Measurements from ENCODE around the gene OR2H2.

The OR2H2 gene

GRCh38 chr6:29593199-29593855 lies 8.4 kb downstream of the OR2H2 start:
- no peak for DNase-seq

- no peak for DNase-seq
Measured at GRCh38 chr6:29596381-29596900, 11.5 kb downstream of the OR2H2 start.

DNA sequence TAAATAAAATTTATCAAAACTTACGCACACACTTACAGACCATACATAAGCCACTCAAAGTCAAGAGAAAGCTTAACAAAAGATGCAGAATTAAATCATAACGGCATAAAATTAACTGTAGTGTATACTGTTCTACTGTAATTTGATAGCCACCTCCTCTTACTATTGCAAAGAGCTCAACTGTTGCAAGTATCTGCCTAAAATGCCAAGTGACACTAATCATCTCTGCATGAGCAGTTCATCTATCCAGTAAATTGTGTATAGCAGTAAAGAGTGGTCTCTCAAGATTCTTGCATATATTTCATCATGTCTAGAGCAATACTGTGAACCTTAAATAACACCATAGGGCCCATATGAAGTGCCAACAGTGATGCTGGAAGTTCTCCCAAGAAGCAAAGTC lies 12.3 kb downstream of the OR2H2 start:
- no peak for DNase-seq

GRCh38 chr6:29598172-29598747 lies 13.3 kb downstream of the OR2H2 start:
- no peak for DNase-seq

DNA sequence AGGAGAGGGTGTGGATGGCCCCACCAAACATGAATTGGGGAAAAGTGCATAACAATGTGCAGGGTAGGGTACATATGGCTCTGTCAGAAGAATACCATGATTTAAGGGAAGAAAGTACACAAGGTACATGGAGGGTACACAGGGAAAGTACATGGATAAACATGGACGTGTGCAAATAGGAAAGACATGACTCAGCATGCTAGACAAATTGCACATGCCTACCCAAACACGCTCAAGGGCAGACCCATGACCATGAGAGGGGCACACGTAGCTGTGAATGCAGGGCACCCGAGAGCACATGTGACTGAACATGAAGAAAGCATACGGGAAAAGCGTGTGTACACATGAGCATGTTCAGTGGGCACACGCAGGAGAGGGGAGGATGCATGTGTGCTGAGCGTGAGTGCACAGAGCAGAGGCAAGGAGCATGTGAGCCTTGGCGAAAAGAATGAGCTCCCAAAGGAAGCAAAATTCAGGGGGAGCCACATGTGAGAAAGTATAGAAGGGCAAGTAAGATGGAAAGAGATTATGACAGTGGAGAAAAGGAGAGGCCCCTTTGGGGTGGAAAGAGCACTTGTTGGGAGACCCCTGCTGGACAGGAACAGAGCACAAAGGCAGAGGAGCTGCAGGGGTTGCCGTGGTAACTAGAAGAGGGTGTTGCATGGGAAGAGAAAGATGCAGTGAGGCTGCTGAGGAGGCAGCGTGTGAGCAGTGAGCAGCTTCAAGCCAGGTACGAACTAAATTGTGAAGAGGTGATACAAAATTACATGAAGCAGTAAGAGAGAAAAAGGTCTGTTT lies 17.8 kb downstream of the OR2H2 start:
- DNase-seq, result no peak

GRCh38 chr6:29603456-29603855 lies 18.5 kb downstream of the OR2H2 start:
- DNase-seq, result no peak

GRCh38 chr6:29603930-29604329 lies 19.0 kb downstream of the OR2H2 start:
- no peak for DNase-seq

DNA sequence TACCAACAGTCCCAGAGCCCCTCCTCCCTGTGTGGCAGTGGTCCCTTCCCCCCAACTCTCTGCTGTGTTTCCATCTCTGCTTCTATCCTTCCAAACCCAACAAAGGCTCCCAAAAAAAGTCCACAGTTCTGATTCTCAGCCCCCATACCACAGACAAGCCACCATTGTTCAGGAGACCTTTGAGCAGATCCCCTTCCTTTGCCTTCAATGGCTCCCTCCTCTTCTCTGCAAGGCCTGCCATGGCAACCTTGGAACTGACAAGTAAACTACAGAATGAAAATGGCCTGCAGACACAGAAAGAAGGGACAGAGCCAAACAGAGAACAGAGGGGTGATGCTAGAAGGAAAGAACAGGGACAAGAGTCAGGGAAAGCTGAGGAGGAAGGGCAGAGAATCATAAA lies 23.2 kb downstream of the OR2H2 start:
- no peak for DNase-seq

GRCh38 chr6:29610540-29610939 lies 25.6 kb downstream of the OR2H2 start:
- DNase-seq, result no peak

GRCh38 chr6:29611426-29611825 lies 26.5 kb downstream of the OR2H2 start:
- no peak for DNase-seq

DNA sequence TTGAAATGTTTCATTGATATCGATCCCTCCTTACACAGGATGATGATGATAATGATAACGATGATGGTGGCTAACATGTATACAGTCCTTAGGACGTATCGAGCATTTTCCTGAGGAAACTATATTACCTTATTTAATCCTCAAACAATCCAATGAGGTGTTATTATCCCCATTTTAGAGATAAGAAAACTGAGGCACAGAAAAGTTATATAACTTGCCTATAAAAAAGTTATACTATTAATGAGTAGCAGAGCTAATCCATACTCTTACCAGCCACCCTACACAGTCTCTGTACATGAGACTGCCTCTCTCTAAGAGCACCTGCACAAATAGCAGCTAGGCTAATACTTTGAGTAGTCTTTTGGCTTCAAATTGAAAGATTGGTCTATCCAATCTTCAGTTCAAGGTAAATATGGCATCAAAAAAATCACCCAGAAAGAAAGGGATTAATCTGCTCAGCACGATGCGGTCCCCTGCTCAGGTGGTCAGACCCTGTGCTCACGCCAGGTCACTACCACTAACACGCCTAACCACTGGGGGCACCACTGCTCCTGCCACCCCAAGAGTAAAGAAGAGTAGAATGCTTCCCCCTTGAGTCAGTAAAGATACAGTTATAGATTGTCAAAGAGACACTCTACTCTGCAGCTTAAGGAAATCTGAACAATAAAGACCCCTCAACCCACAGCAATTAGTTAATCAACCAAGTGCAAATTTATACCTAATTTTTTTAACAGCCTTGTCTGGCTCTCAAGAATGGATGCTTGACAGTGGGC lies 33.0 kb downstream of the OR2H2 start:
- DNase-seq, result no peak

DNA sequence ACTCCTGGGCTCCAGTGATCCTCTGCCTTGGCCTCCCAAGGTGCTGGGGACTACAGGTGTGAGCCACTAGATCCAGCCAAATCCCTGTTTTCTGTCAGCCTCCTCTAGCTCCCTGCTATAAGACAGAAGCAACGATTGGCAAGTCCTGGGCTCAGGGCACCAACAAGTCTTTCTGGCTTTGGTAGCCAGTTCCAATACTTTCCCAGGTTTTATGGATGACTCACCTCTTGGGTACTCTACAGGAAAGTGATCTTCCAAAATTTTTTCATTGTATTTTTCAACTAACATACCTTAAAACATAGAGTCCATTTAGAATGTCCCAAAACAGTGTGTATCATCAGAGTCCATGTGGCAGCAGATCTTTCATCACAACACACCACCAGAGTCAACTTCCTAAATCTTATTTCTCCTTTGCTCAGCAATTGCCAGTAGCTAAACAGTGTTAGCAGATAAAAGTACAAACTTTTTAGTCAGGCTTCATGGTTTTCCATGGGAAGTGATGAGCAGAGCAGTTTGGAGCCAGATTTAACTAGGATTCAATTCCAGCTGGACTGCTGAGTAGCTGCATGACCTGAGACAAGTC lies 34.7 kb downstream of the OR2H2 start:
- no peak for DNase-seq

GRCh38 chr6:29620630-29621029 lies 35.7 kb downstream of the OR2H2 start:
- DNase-seq, result no peak

- no peak for DNase-seq
Measured at GRCh38 chr6:29624520-29624961, 39.6 kb downstream of the OR2H2 start.

DNA sequence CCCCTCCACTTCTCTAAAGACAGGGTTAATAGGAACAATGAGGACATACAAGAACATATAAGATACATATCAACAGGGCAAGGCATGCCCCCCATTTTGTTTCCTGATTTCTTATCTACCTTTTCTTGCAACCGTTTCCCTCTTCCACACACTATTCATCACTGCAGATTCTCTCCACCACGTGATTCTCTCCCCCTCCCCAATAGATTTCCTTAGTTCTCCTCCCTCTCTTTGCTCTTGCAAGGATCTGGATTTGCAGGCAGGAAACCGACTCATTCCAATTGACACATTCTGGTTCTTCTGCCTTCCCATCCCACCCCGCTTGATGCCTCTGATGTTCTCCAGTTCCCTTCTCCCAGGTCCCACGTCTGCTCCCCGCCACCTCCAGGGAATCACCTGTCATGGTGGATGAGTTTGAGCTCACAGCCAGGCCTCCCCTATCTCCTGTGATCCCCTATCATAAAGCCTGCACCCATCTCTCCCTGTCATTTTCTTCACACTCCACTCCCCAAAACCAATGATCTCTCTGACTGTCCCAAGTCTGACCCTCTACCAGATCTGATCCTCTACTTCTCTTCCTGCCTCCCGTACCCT lies 40.5 kb downstream of the OR2H2 start:
- DNase-seq, result no peak

- DNase-seq, result no peak
Measured at GRCh38 chr6:29626948-29627754, 42.2 kb downstream of the OR2H2 start.

- DNase-seq, result peak; percentile 74
Measured at GRCh38 chr6:29627755-29628418, 43.0 kb downstream of the OR2H2 start.

- DNase-seq, result peak; percentile 53
Measured at GRCh38 chr6:29628419-29629281, 43.7 kb downstream of the OR2H2 start.

GRCh38 chr6:29629571-29629970 lies 44.6 kb downstream of the OR2H2 start:
- DNase-seq, result no peak

DNA sequence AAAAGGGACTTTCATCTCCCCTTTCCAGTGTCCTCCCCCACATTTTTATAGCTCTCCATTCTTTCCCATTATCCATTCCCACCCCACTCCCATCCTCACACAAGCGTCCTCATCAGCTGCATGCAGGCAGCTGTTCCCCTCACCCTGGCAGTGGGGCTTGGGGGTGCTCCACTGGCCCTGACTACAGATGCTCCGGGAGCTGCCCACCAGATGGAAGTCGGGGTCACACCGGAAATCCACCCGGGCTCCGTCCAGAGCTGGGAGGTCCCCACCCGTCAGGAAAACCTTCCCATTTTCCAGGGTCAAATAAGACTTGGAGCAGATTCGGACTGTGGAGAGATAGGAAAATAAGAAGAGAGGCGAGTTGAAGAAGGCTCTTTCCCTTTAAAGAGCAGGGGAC lies 45.4 kb downstream of the OR2H2 start:
- DNase-seq, result no peak
